ENCODE results near the gene LGALS14. TPM values are rescaled to one million over a fixed set of nuclear protein-coding genes. Genes with fewer than 3 reads are reported as not detected.
"Not testable (repeated sequence)": the region's sequence is repeated elsewhere in the genome, so short reads cannot be mapped to it uniquely, and the experiment has no call there.

LGALS14 gene
- total RNA-seq, 3 donors from 2014 or later: not detected

GRCh38 chr19:39670998-39671397, 33.3 kb upstream of the LGALS14 start:
- no peaks in the 10 kb centered on the region for H3K36me3 ChIP-seq
- no peak overlapping the region for H3K27ac ChIP-seq
- H3K27me3 ChIP-seq: peaks cover 0 to 9% of the 10 kb centered on the region in 2 donors
- H3K4me3 ChIP-seq: no peak overlapping the region
- no peaks in the 10 kb centered on the region for H3K9me3 ChIP-seq
- no peaks in the 10 kb centered on the region for H3K4me1 ChIP-seq
- TF ChIP-seq POLR2AphosphoS5 (IDR thresholded peaks at IDR 0.05) (no peak), POLR2A (IDR thresholded peaks at IDR 0.05) (no peak), CTCF (IDR thresholded peaks at IDR 0.05) (no peak)
- intact Hi-C loops (cut with DNase I; ENCODE audit: low total_unique reads): no loop called here
- DNase-seq (ENCODE audit: low spot score in 2 of 2): no peak

GRCh38 chr19:39671739-39672363, 32.4 kb upstream of the LGALS14 start:
- Histone ChIP-seq H3K36me3 (no peaks in the 10 kb centered on the region), H3K4me3 (no peak overlapping the region), H3K9me3 (no peaks in the 10 kb centered on the region), H3K27me3 (peaks cover 0 to 9% of the 10 kb centered on the region in 2 donors), H3K4me1 (no peaks in the 10 kb centered on the region), H3K27ac (no peak overlapping the region)
- no peak for DNase-seq (ENCODE audit: low spot score in 2 of 2)
- intact Hi-C loops (cut with DNase I; ENCODE audit: low total_unique reads): no loop called here
- TF ChIP-seq CTCF (IDR thresholded peaks at IDR 0.05) (peak in 2 of 3 donors; percentile 40 to 49), POLR2AphosphoS5 (IDR thresholded peaks at IDR 0.05) (no peak)

GRCh38 chr19:39672473-39672872, 31.8 kb upstream of the LGALS14 start:
- no peak overlapping the region for H3K27ac ChIP-seq
- no peaks in the 10 kb centered on the region for H3K36me3 ChIP-seq
- H3K9me3 ChIP-seq: no peaks in the 10 kb centered on the region
- no peak for TF ChIP-seq CTCF (IDR thresholded peaks at IDR 0.05)
- TF ChIP-seq POLR2AphosphoS5 (IDR thresholded peaks at IDR 0.05): no peak
- TF ChIP-seq POLR2A (IDR thresholded peaks at IDR 0.05): no peak
- intact Hi-C loops (cut with DNase I; ENCODE audit: low total_unique reads): no loop called here
- DNase-seq (ENCODE audit: low spot score in 2 of 2): no peak
- H3K27me3 ChIP-seq: peaks cover 0 to 9% of the 10 kb centered on the region in 2 donors
- H3K4me1 ChIP-seq: no peaks in the 10 kb centered on the region
- no peak overlapping the region for H3K4me3 ChIP-seq

GRCh38 chr19:39673862-39674261, 30.4 kb upstream of the LGALS14 start:
- H3K9me3 ChIP-seq; H3K4me1 ChIP-seq; DNase-seq (ENCODE audit: low spot score in 2 of 2); H3K36me3 ChIP-seq; H3K27ac ChIP-seq; intact Hi-C loops (cut with DNase I; ENCODE audit: low total_unique reads); H3K4me3 ChIP-seq; H3K27me3 ChIP-seq: not testable (repeated sequence)

- TF ChIP-seq POLR2A (IDR thresholded peaks at IDR 0.05) (no peak), CTCF (IDR thresholded peaks at IDR 0.05) (no peak), POLR2AphosphoS5 (IDR thresholded peaks at IDR 0.05) (no peak)
- intact Hi-C loops (cut with DNase I; ENCODE audit: low total_unique reads): no loop called here
- Histone ChIP-seq H3K36me3 (no peaks in the 10 kb centered on the region), H3K4me3 (no peak overlapping the region), H3K9me3 (no peaks in the 10 kb centered on the region), H3K27me3 (peaks cover 0 to 3% of the 10 kb centered on the region in 2 donors), H3K27ac (no peak overlapping the region), H3K4me1 (no peaks in the 10 kb centered on the region)
- DNase-seq (ENCODE audit: low spot score in 2 of 2): no peak
Observed at GRCh38 chr19:39676004-39676403, 28.3 kb upstream of the LGALS14 start.
